Activated CD8-positive, alpha-beta T cell treated with anti-CD3 and anti-CD28 coated beads for 36 hours (primary cell): Measurements from ENCODE around the gene TIGD1. TPM values are rescaled to one million over a fixed set of nuclear protein-coding genes. Genes with fewer than 3 reads are reported as not detected.

ENCODE experiments used
- ATAC-seq: fragments of 200-7000 bp; cut with Tn5 transposase; one replicate; pipeline ENCODE4 v1.10.0; 2021; ENCODE audit warnings: mild to moderate bottlenecking, moderate library complexity
- CTCF ChIA-PET: fragments of 350-600 bp; sonication (Branson Sonifier 250); formaldehyde crosslinking; loops from one replicate; lab custom pipeline; 2021; ENCODE audit warnings: antibody characterized with exemption; lab: Charles Lee
- POLR2A ChIA-PET: fragments of 350-600 bp; sonication (Branson Sonifier 250); formaldehyde crosslinking; loops from one replicate; lab custom pipeline; 2021; ENCODE audit warnings: antibody characterized with exemption; lab: Charles Lee
- DNase-seq: peaks from one replicate; pipeline ENCODE4 v3.0.0-alpha.2; 2020
- H3K27ac Mint-ChIP-seq: one replicate; pipeline ENCODE4 v1.8.0; 2021; ENCODE audit warnings: mild to moderate bottlenecking, mixed read lengths
- H3K27me3 Mint-ChIP-seq: one replicate; pipeline ENCODE4 v1.8.0; 2021; ENCODE audit warnings: mixed read lengths
- H3K36me3 Mint-ChIP-seq: one replicate; pipeline ENCODE4 v1.8.0; 2021; ENCODE audit warnings: low read depth, mixed read lengths
- H3K4me1 Mint-ChIP-seq: one replicate; pipeline ENCODE4 v1.8.0; 2021; ENCODE audit warnings: low read depth, mixed read lengths
- H3K4me3 Mint-ChIP-seq: one replicate; pipeline ENCODE4 v1.8.0; 2021; ENCODE audit warnings: mild to moderate bottlenecking, moderate library complexity, mixed read lengths
- H3K9me3 Mint-ChIP-seq: one replicate; pipeline ENCODE4 v1.8.0; 2021; ENCODE audit warnings: mixed read lengths
- intact Hi-C: fragments of 100-400 bp; cut with micrococcal nuclease; formaldehyde crosslinking; loops from one replicate; pipeline ENCODE4 v1.10.0; 2022
- total RNA-seq, 2 experiments: library from RNA; stranded (reverse); gene quantifications; one replicate each; pipeline ENCODE4 v1.2.3, GENCODE V29; 2021
- TF ChIP-seq, protein P1 (sequence below): fragments of 200-600 bp; IDR thresholded peaks from one replicate; pipeline ENCODE4 v1.8.0; 2022; ENCODE audit warnings: antibody characterized with exemption, mild to moderate bottlenecking

TIGD1 gene
- total RNA-seq, 2 experiments from 2014 or later: 8.3 to 8.7 TPM

DNA sequence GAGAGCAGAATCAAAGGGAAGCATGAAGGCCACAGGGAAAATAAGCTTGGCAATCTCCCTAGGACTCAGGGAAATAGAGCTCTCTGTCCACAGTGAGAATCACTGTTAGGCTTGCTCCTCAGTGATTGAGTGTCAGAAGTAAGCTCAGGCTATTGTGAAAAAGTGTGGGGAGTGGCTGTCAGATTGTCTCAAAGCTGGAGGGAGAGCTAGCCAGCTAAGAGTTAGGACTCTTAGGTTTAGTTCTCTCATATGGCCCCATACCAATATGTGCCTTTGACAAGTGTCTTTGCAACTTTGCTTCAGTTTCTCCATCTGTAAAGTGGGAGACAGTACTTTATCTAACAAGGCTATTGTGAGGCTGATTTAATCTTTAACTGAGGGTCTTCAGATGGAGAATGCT is 17.4 kb upstream of the TIGD1 start:
- Mint-ChIP-seq H3K36me3 (peaks cover 48% of the 10 kb centered on the region), H3K27me3 (no peaks in the 10 kb centered on the region), H3K9me3 (no peaks in the 10 kb centered on the region), H3K27ac (no peak overlapping the region), H3K4me3 (no peak overlapping the region), H3K4me1 (no peaks in the 10 kb centered on the region)
- no peak for DNase-seq
- TF ChIP-seq, protein P1, sequence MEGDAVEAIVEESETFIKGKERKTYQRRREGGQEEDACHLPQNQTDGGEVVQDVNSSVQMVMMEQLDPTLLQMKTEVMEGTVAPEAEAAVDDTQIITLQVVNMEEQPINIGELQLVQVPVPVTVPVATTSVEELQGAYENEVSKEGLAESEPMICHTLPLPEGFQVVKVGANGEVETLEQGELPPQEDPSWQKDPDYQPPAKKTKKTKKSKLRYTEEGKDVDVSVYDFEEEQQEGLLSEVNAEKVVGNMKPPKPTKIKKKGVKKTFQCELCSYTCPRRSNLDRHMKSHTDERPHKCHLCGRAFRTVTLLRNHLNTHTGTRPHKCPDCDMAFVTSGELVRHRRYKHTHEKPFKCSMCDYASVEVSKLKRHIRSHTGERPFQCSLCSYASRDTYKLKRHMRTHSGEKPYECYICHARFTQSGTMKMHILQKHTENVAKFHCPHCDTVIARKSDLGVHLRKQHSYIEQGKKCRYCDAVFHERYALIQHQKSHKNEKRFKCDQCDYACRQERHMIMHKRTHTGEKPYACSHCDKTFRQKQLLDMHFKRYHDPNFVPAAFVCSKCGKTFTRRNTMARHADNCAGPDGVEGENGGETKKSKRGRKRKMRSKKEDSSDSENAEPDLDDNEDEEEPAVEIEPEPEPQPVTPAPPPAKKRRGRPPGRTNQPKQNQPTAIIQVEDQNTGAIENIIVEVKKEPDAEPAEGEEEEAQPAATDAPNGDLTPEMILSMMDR: no peak
- ATAC-seq: no peak
- intact Hi-C loops: no loop called here
- ChIA-PET CTCF (interaction anchor here (0.8 to 1.2 kb wide), 2 partner anchors 43 to 45 kb away, joined by 3 to 5 read pairs; no protein-coding TSS in a partner anchor), POLR2A (interaction anchor here (0.6 kb wide), 1 partner anchor 1125 kb away, joined by 5 read pairs; no protein-coding TSS in a partner anchor)

DNA sequence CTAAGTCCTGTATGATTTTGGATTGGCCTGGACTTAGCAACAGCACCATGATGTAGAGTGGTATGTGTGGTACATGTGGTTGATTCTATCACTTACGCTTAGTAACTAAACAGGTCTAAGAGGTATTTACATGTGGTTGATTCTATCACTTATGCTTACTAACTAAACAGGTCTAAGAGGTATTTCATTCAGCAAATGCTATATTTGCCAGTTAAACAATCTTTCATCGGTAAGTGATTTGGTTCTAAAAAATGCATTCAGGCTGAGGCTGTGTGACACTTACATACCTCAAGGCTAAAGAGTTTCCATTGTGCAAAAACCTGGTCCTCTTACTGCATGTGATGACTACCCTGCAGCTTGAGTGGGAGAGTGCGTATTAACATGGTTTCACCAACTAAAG is 13.2 kb upstream of the TIGD1 start:
- POLR2A ChIA-PET: interaction anchor here (2.0 kb wide), 1 partner anchor 13 kb away, joined by 7 read pairs; the partner anchor contains the start of genes EIF4E2 and TIGD1
- Mint-ChIP-seq H3K9me3 (no peaks in the 10 kb centered on the region), H3K4me3 (no peak overlapping the region), H3K36me3 (peaks cover 42% of the 10 kb centered on the region), H3K27ac (no peak overlapping the region), H3K4me1 (no peaks in the 10 kb centered on the region), H3K27me3 (no peaks in the 10 kb centered on the region)
- CTCF ChIA-PET: interaction anchor here (1.0 kb wide), 1 partner anchor 13 kb away, joined by 3 read pairs; the partner anchor contains the start of genes EIF4E2 and TIGD1
- TF ChIP-seq, protein P1: no peak
- intact Hi-C loops: no loop called here
- ATAC-seq (no peak), DNase-seq (no peak)

DNA sequence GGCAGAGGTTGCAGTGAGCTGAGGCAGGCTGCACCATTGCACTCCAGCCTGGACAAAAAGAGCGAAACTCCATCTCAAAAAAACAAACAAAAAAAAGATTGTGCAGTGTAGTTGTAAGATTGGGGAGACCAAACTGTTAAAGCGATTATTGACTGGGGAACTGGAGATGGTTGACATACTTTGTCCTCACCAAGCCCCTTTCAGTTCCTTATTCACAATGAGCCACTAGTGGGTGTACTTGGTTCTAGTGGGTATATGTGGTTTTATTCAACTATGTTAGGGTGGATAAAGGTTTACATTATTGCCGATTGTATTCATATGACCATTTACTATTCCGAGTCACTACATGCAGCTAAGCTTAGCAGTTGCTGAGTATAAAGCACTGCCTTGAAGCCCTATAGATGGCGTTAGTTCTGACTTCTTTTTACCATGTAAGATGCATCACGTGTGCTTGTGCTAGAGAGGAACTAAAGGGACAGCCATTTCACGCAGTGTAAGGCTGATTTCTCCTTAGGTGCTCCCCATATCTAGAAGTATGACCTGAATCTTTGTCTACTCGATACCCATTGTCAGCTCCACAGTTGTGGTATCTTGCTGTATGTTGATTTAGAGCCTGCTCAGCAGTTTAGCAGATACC is 12.3 kb upstream of the TIGD1 start:
- peaks cover 38% of the 10 kb centered on the region for H3K36me3 Mint-ChIP-seq
- DNase-seq (no peak), ATAC-seq (no peak)
- POLR2A ChIA-PET: interaction anchor here (2.0 kb wide), 1 partner anchor 12 kb away, joined by 7 read pairs; the partner anchor contains the start of genes EIF4E2 and TIGD1
- CTCF ChIA-PET: interaction anchor here (1.2 kb wide), 1 partner anchor 12 kb away, joined by 4 read pairs; the partner anchor contains the start of genes EIF4E2 and TIGD1
- TF ChIP-seq, protein P1: no peak
- no peak overlapping the region for H3K4me3 Mint-ChIP-seq
- no peaks in the 10 kb centered on the region for H3K27me3 Mint-ChIP-seq
- intact Hi-C loops: no loop called here
- no peaks in the 10 kb centered on the region for H3K9me3 Mint-ChIP-seq
- H3K4me1 Mint-ChIP-seq: no peaks in the 10 kb centered on the region
- no peak overlapping the region for H3K27ac Mint-ChIP-seq

DNA sequence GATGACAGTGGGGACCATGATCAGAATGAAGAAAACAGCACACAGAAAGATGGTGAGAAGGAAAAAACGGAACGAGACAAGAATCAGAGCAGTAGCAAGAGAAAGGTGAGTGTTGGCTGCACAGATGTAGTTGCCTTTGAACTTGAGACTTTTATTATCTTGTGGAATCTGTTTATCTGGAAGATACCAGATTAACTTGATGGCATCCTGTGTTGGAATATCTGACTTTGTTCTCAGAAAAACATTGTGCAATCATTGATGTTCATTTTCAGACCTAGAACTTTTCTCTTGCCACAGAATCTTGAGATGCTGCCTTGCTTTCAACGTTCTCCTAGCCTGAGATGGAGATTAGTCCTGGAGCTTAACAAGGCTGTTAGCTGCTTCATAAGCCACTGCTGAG is 6.1 kb upstream of the TIGD1 start:
- ChIA-PET CTCF (no interaction called here), POLR2A (no interaction called here)
- peaks cover 34% of the 10 kb centered on the region for H3K4me1 Mint-ChIP-seq
- TF ChIP-seq, protein P1: no peak
- no peaks in the 10 kb centered on the region for H3K27me3 Mint-ChIP-seq
- H3K36me3 Mint-ChIP-seq: peaks cover 40% of the 10 kb centered on the region
- ATAC-seq: no peak
- no peaks in the 10 kb centered on the region for H3K9me3 Mint-ChIP-seq
- H3K4me3 Mint-ChIP-seq: no peak overlapping the region
- intact Hi-C loops: no loop called here
- H3K27ac Mint-ChIP-seq: peak overlapping the region; percentile 25
- DNase-seq: no peak

DNA sequence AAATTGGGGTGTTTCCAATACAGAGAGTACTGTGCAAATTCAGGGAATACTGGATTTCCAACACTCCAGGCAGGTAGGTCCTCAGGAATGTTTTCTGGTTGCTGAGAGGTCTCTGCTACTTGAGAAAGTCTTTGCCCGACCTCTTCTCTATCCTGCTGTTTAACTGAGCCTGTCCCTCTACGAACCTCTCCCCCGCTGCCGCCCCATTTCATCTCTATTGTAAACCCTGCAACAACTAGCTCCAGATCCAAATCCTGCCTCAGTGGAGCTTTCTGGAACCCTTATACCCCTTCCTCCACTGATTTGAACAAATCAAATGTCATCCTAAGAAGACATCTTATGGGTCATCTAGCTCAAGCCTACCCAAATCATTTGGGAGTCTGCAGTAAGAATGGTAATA is 1.4 kb upstream of the TIGD1 start:
- H3K9me3 Mint-ChIP-seq: peaks cover 4% of the 10 kb centered on the region
- ChIA-PET CTCF (no interaction called here), POLR2A (interaction anchor here (1.0 kb wide), 1 partner anchor 12 kb away, joined by 3 read pairs; the partner anchor contains the start of gene CHRNG)
- ATAC-seq (no peak), DNase-seq (no peak)
- H3K4me1 Mint-ChIP-seq: peaks cover 62% of the 10 kb centered on the region
- H3K4me3 Mint-ChIP-seq: peak overlapping the region; percentile 90
- H3K36me3 Mint-ChIP-seq: peaks cover 56% of the 10 kb centered on the region
- intact Hi-C loops: no loop called here
- H3K27ac Mint-ChIP-seq: peak overlapping the region; percentile 99
- TF ChIP-seq, protein P1: no peak
- no peaks in the 10 kb centered on the region for H3K27me3 Mint-ChIP-seq
